ENCODE data around the gene SHROOM3. TPM values are rescaled to one million over a fixed set of nuclear protein-coding genes. Genes with fewer than 3 reads are reported as not detected.

SHROOM3 gene
- total and polyA plus RNA-seq, 2 donors (not counting 1 experiment from before 2014, with no cell fraction given) = 0.91 to 1.5 TPM

DNA sequence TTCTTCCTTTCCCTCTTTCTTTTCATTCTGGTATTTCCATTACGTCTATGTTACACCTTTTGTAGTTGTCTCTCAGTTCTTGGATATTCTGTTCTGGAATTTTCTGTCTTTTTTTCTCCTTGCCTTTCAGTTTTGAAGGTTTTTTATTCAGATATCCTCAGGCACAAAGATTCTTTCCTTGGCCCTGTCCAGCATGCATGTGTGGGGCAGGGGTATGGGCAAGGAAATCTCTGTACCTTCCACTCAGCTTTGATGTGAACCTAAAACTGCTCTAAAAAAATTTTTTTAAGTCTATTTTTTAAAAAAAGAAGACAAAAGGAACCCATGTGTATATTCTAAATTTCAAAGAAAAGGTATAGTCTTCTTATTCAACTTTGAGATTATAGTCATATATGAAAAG lies 282.4 kb downstream of the SHROOM3 start:
- Histone ChIP-seq H3K4me1 (ENCODE audit: control insufficient read depth in 2 of 2, insufficient read depth in 2 of 2, low read length in 2 of 2) (peaks cover 3 to 14% of the 10 kb centered on the region in 2 donors), H3K4me3 (ENCODE audit: control extremely low read depth in 1 of 5, extremely low read depth in 1 of 5, insufficient read depth in 1 of 5, low read depth in 2 of 5, low read length in 4 of 5) (no peak overlapping the region), H3K27me3 (replicated peaks in 1 of 4; ENCODE audit: control extremely low read depth in 1 of 4, control insufficient read depth in 3 of 4, insufficient read depth in 4 of 4, low read length in 3 of 4) (no peaks in the 10 kb centered on the region), H3K36me3 (replicated peaks in 1 of 2; ENCODE audit: control extremely low read depth in 1 of 2, control insufficient read depth in 1 of 2, extremely low read depth in 1 of 2, insufficient read depth in 2 of 2, low read length in 1 of 2) (no peaks in the 10 kb centered on the region), H4K20me1 (ENCODE audit: control insufficient read depth, insufficient read depth, low read length, poor library complexity, severe bottlenecking) (no peaks in the 10 kb centered on the region), H3K4me2 (replicated peaks; ENCODE audit: low read depth, low read length, poor library complexity, severe bottlenecking) (no peak overlapping the region), H3K9ac (ENCODE audit: low read length) (no peak overlapping the region), H3K79me2 (ENCODE audit: control insufficient read depth, insufficient read depth, low read length) (no peaks in the 10 kb centered on the region), H3K27ac (ENCODE audit: low read length in 2 of 2) (no peak overlapping the region), H3K9me3 (ENCODE audit: control extremely low read depth in 1 of 3, control insufficient read depth in 2 of 3, insufficient read depth in 1 of 3, low read length in 2 of 3) (no peaks in the 10 kb centered on the region), H2AFZ (ENCODE audit: insufficient read depth, low read depth, low read length, poor library complexity, severe bottlenecking) (no peak overlapping the region)
- ChIA-PET POLR2A (no interaction called here), CTCF (no interaction called here)
- Mint-ChIP-seq H3K4me3 (no peak overlapping the region), H3K27ac (no peak overlapping the region), H3K4me1 (peaks cover 22% of the 10 kb centered on the region), H3K27me3 (no peaks in the 10 kb centered on the region), H3K9me3 (ENCODE audit: insufficient read depth) (no peaks in the 10 kb centered on the region)
- intact Hi-C loops (cut with micrococcal nuclease) = no loop called here
- TF ChIP-seq, protein P1, sequence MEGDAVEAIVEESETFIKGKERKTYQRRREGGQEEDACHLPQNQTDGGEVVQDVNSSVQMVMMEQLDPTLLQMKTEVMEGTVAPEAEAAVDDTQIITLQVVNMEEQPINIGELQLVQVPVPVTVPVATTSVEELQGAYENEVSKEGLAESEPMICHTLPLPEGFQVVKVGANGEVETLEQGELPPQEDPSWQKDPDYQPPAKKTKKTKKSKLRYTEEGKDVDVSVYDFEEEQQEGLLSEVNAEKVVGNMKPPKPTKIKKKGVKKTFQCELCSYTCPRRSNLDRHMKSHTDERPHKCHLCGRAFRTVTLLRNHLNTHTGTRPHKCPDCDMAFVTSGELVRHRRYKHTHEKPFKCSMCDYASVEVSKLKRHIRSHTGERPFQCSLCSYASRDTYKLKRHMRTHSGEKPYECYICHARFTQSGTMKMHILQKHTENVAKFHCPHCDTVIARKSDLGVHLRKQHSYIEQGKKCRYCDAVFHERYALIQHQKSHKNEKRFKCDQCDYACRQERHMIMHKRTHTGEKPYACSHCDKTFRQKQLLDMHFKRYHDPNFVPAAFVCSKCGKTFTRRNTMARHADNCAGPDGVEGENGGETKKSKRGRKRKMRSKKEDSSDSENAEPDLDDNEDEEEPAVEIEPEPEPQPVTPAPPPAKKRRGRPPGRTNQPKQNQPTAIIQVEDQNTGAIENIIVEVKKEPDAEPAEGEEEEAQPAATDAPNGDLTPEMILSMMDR (IDR thresholded peaks at IDR 0.05) = no peak
- no peak for TF ChIP-seq EZH2 (IDR thresholded peaks at IDR 0.05; ENCODE audit: borderline replicate concordance, insufficient read depth, low read depth, low read length, poor library complexity, severe bottlenecking)
- ATAC-seq (ENCODE audit: low read depth) (no peak), DNase-seq (no peak)
- no CpG with 5 or more reads among the region's 1 CpG for WGBS (ENCODE audit: insufficient coverage)

DNA sequence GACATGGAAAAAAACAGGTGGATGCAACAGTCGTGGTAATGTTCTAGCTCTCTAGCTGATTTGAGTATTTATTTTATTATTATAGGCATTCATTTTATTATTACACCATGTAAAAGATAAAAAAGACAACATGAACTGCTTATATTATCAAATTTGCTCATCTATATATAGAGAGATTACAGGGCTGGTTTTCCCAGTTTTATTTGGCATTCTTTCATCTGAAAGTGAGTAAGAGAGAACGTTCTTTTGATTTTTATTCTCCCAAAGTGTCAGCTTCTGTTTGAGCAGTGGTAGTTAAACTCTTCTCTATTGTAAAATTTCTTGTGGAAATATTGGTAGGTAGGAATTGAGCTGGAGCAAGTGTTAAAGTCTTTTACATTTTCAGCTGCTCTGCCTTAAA lies 283.0 kb downstream of the SHROOM3 start:
- Mint-ChIP-seq H3K27me3 (no peaks in the 10 kb centered on the region), H3K9me3 (ENCODE audit: insufficient read depth) (no peaks in the 10 kb centered on the region), H3K27ac (no peak overlapping the region), H3K4me1 (peaks cover 22% of the 10 kb centered on the region), H3K4me3 (no peak overlapping the region)
- H3K27ac ChIP-seq (ENCODE audit: low read length in 2 of 2) = no peak overlapping the region
- H3K36me3 ChIP-seq (replicated peaks in 1 of 2; ENCODE audit: control extremely low read depth in 1 of 2, control insufficient read depth in 1 of 2, extremely low read depth in 1 of 2, insufficient read depth in 2 of 2, low read length in 1 of 2) = no peaks in the 10 kb centered on the region
- no peaks in the 10 kb centered on the region for H3K9me3 ChIP-seq (ENCODE audit: control extremely low read depth in 1 of 3, control insufficient read depth in 2 of 3, insufficient read depth in 1 of 3, low read length in 2 of 3)
- DNase-seq (no peak), ATAC-seq (ENCODE audit: low read depth) (no peak)
- ChIA-PET CTCF (no interaction called here), POLR2A (interaction anchor here (0.5 kb wide), 1 partner anchor 73 kb away, joined by 3 read pairs; no protein-coding TSS in a partner anchor)
- no peaks in the 10 kb centered on the region for H4K20me1 ChIP-seq (ENCODE audit: control insufficient read depth, insufficient read depth, low read length, poor library complexity, severe bottlenecking)
- H3K4me1 ChIP-seq (ENCODE audit: control insufficient read depth in 2 of 2, insufficient read depth in 2 of 2, low read length in 2 of 2) = peaks cover 3 to 14% of the 10 kb centered on the region in 2 donors
- no peak overlapping the region for H3K4me2 ChIP-seq (replicated peaks; ENCODE audit: low read depth, low read length, poor library complexity, severe bottlenecking)
- WGBS (ENCODE audit: insufficient coverage) = no CpG with 5 or more reads among the region's 2 CpGs
- no peak for TF ChIP-seq EZH2 (IDR thresholded peaks at IDR 0.05; ENCODE audit: borderline replicate concordance, insufficient read depth, low read depth, low read length, poor library complexity, severe bottlenecking)
- TF ChIP-seq, protein P1 (IDR thresholded peaks at IDR 0.05) = no peak
- H3K79me2 ChIP-seq (ENCODE audit: control insufficient read depth, insufficient read depth, low read length) = no peaks in the 10 kb centered on the region
- no peak overlapping the region for H3K9ac ChIP-seq (ENCODE audit: low read length)
- H3K4me3 ChIP-seq (ENCODE audit: control extremely low read depth in 1 of 5, extremely low read depth in 1 of 5, insufficient read depth in 1 of 5, low read depth in 2 of 5, low read length in 4 of 5) = no peak overlapping the region
- intact Hi-C loops (cut with micrococcal nuclease) = no loop called here
- H3K27me3 ChIP-seq (replicated peaks in 1 of 4; ENCODE audit: control extremely low read depth in 1 of 4, control insufficient read depth in 3 of 4, insufficient read depth in 4 of 4, low read length in 3 of 4) = no peaks in the 10 kb centered on the region
- H2AFZ ChIP-seq (ENCODE audit: insufficient read depth, low read depth, low read length, poor library complexity, severe bottlenecking) = no peak overlapping the region
